ENCODE results near the gene WHAMM.

WHAMM gene

DNA sequence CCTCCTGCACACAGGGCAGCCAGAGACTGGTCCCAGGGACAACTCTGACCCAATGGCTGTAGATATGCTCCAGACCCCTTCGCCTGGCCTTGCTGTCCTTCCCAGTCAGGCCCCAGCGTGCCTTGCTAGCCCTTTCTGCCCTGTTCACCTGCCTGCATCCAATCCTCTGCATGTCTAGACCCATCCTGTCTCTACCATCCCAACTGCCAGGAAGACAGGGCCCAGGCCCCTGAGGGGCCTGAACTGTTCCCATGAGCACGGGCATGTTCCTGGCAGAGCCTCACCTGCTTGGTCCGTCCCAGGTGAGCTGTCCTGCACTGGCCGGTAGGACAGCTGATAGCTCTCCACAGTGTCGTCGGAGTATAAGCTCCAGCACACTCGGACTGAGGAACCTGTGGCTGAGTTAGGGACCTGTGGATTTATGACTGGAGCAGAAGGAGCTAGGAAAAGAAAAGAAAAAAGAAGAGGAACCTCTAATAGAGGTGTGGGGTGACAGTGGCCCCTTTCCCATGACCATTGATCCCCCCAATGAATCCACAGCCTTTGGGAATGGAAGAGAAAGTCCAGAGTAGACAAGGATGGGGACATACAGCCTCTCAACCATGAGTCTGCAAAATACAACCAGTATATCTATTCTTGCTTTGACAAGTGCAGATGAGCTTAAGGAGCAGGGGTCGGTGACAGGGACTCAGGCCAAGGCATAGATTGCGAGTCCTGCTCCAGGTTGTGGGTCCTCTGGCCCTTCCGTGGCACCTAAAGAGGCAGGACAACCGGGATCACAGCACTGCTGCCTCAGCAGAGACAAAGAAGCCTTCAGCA, 37.4 kb upstream of the WHAMM start:
- Histone ChIP-seq H2AFZ (ENCODE audit: low read depth, low read length) (no peak overlapping the region), H3K36me3 (ENCODE audit: insufficient read depth, low read length) (no peaks in the 10 kb centered on the region), H3K9ac (ENCODE audit: low read depth, low read length) (no peak overlapping the region), H3K27ac (ENCODE audit: low read length) (no peak overlapping the region), H4K20me1 (ENCODE audit: insufficient read depth, low read length) (no peaks in the 10 kb centered on the region), H3K4me2 (ENCODE audit: insufficient read depth, low read length) (no peak overlapping the region), H3K4me1 (ENCODE audit: insufficient read depth, low read length) (no peaks in the 10 kb centered on the region), H3K4me3 (ENCODE audit: low read depth in 1 of 2, low read length in 2 of 2) (no peak overlapping the region), H3K27me3 (ENCODE audit: insufficient read depth, low read length, poor library complexity) (no peaks in the 10 kb centered on the region), H3K9me3 (ENCODE audit: insufficient read depth, low read length, severe bottlenecking) (no peaks in the 10 kb centered on the region), H3K79me2 (ENCODE audit: insufficient read depth, low read length) (no peaks in the 10 kb centered on the region)
- TF ChIP-seq, protein P1, sequence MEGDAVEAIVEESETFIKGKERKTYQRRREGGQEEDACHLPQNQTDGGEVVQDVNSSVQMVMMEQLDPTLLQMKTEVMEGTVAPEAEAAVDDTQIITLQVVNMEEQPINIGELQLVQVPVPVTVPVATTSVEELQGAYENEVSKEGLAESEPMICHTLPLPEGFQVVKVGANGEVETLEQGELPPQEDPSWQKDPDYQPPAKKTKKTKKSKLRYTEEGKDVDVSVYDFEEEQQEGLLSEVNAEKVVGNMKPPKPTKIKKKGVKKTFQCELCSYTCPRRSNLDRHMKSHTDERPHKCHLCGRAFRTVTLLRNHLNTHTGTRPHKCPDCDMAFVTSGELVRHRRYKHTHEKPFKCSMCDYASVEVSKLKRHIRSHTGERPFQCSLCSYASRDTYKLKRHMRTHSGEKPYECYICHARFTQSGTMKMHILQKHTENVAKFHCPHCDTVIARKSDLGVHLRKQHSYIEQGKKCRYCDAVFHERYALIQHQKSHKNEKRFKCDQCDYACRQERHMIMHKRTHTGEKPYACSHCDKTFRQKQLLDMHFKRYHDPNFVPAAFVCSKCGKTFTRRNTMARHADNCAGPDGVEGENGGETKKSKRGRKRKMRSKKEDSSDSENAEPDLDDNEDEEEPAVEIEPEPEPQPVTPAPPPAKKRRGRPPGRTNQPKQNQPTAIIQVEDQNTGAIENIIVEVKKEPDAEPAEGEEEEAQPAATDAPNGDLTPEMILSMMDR (IDR thresholded peaks at IDR 0.05; ENCODE audit: borderline replicate concordance, extremely low read depth, low read length, poor library complexity, severe bottlenecking), result no peak
- no peak for TF ChIP-seq EZH2 (IDR thresholded peaks at IDR 0.05; ENCODE audit: borderline replicate concordance, low read depth, low read length, severe bottlenecking)
- DNase-seq, result no peak
- no peak for ATAC-seq (ENCODE audit: insufficient read depth, low read depth)

DNA sequence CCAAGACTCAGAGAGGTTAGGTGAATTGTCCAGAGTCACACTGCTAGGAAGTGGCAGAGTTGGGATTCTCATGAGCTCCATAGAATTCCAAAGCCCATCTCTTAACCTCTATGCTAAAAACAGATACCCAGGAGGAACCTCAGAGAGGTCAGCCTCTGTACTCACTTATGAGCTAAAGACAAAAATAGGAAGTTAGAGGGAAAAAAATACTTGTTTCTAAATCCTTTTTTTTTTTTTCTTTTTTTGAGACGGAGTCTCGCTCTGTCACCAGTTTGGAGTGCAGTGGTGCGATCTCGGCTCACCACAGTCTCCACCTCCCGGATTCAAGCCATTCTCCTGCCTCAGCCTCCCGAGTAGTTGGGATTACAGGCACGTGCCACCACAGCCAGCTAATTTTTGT, 34.9 kb upstream of the WHAMM start:
- no peak overlapping the region for H3K4me2 ChIP-seq (ENCODE audit: insufficient read depth, low read length)
- no peak for TF ChIP-seq EZH2 (IDR thresholded peaks at IDR 0.05; ENCODE audit: borderline replicate concordance, low read depth, low read length, severe bottlenecking)
- TF ChIP-seq, protein P1 (IDR thresholded peaks at IDR 0.05; ENCODE audit: borderline replicate concordance, extremely low read depth, low read length, poor library complexity, severe bottlenecking), result no peak
- H2AFZ ChIP-seq (ENCODE audit: low read depth, low read length), result no peak overlapping the region
- no peak overlapping the region for H3K27ac ChIP-seq (ENCODE audit: low read length)
- H3K4me3 ChIP-seq (ENCODE audit: low read depth in 1 of 2, low read length in 2 of 2), result no peak overlapping the region
- DNase-seq (no peak), ATAC-seq (ENCODE audit: insufficient read depth, low read depth) (no peak)
- no peak overlapping the region for H3K9ac ChIP-seq (ENCODE audit: low read depth, low read length)
- no peaks in the 10 kb centered on the region for H3K27me3 ChIP-seq (ENCODE audit: insufficient read depth, low read length, poor library complexity)
- no peaks in the 10 kb centered on the region for H3K79me2 ChIP-seq (ENCODE audit: insufficient read depth, low read length)
- no peaks in the 10 kb centered on the region for H4K20me1 ChIP-seq (ENCODE audit: insufficient read depth, low read length)
- no peaks in the 10 kb centered on the region for H3K36me3 ChIP-seq (ENCODE audit: insufficient read depth, low read length)
- no peaks in the 10 kb centered on the region for H3K4me1 ChIP-seq (ENCODE audit: insufficient read depth, low read length)
- no peaks in the 10 kb centered on the region for H3K9me3 ChIP-seq (ENCODE audit: insufficient read depth, low read length, severe bottlenecking)

DNA sequence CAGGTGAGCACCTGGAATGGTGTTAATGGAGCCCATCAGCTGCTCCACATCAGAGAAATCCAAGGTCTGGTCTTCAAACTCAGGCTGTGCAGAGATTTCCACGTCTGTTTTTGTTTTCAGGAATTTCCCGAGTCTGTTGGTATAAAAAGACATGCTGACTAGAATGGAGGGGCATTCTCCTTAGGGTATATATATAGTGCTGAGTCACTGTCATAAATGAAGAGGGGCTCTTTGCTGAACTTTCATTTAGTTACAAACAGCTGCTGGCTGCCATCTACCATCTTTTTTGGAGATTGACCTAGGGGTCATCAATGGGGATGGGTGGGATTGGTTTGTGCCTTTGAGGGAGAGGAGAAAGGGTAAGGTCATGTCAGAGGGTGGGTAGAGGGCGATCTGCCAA, 30.7 kb upstream of the WHAMM start:
- no peaks in the 10 kb centered on the region for H3K36me3 ChIP-seq (ENCODE audit: insufficient read depth, low read length)
- H3K27me3 ChIP-seq (ENCODE audit: insufficient read depth, low read length, poor library complexity), result no peaks in the 10 kb centered on the region
- no peaks in the 10 kb centered on the region for H4K20me1 ChIP-seq (ENCODE audit: insufficient read depth, low read length)

More for the DNA sequence above, 30.7 kb upstream of the WHAMM start:
- Histone ChIP-seq H3K79me2 (ENCODE audit: insufficient read depth, low read length) (no peaks in the 10 kb centered on the region), H3K9ac (ENCODE audit: low read depth, low read length) (no peak overlapping the region), H3K9me3 (ENCODE audit: insufficient read depth, low read length, severe bottlenecking) (no peaks in the 10 kb centered on the region), H3K4me1 (ENCODE audit: insufficient read depth, low read length) (no peaks in the 10 kb centered on the region), H3K27ac (ENCODE audit: low read length) (no peak overlapping the region), H3K4me3 (ENCODE audit: low read depth in 1 of 2, low read length in 2 of 2) (no peak overlapping the region), H3K4me2 (ENCODE audit: insufficient read depth, low read length) (no peak overlapping the region), H2AFZ (ENCODE audit: low read depth, low read length) (no peak overlapping the region)
- DNase-seq (no peak), ATAC-seq (ENCODE audit: insufficient read depth, low read depth) (no peak)
- no peak for TF ChIP-seq EZH2 (IDR thresholded peaks at IDR 0.05; ENCODE audit: borderline replicate concordance, low read depth, low read length, severe bottlenecking)
- TF ChIP-seq, protein P1 (IDR thresholded peaks at IDR 0.05; ENCODE audit: borderline replicate concordance, extremely low read depth, low read length, poor library complexity, severe bottlenecking), result no peak
